ENCODE measurements around the gene DGKE.

Gene DGKE

DNA sequence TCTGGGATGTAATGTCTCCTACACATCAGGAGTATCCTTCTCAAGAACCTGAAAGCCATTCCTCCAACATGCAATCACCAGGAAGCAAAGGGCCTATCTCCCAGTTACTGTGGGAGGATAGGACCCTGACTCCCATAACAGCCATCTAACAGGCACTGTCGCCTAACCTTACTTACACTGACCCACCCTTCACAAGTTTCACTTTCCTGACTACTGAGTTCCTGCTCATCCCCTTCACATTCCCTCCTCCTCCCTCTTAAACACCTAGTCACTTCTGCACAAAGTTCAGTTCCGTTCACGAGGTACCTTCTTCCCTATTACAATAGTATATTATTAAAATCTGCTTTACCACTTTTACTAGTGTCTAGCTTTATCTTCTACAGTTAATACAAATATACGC, 1.5 kb upstream of the DGKE start:
- H2AFZ ChIP-seq (ENCODE audit: low read length), result peak overlapping the region; percentile 85; the same call in 1 of the 2 replicates
- H3K4me2 ChIP-seq (ENCODE audit: low read depth, low read length, poor library complexity, severe bottlenecking), result peak overlapping the region; percentile 96

DNA sequence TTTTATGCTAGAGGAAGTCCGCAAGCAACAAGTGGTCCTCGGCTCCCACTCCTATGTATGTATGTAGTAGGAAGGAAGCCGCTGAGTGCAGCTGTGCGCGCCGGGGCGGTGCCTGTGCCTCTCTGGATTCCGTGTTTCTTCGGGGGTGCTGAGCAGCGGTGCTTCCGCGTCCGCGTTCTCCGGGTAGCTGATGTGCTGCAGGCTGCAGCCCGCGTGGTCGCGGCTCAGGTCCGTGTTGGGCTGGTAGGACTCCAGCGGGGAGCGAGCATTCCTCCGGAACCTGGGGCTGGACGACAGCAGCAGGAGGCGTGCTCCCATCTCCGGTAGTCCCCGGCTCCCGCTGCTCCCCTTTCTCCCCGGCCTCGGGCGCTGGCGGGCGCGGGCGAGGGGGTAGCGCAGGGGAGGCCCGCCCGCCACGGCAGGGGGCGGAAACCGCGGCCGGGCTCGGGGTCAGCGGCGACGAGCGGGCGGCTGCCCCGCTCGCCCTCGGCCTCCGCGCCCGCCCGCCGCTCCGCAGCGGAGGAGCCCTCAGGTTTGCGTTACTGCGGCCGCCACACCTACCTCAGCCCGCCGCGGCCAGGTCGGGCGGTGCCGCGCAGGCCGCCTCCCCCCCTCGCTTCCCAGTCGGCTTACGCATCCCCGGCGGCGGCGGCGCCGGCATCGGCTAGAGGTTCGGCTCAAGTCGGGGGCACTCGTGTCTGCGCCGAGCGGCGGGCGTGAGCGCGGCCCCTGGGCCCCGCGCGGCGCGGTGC, 718 bp upstream of the DGKE start:
- Histone ChIP-seq H3K9me3 (ENCODE audit: insufficient read depth, low read depth, low read length) (no peaks in the 10 kb centered on the region), H3K27me3 (ENCODE audit: insufficient read depth, low read length, poor library complexity, severe bottlenecking) (no peaks in the 10 kb centered on the region), H3K9ac (ENCODE audit: low read depth, low read length, poor library complexity, severe bottlenecking) (peak overlapping the region; percentile 87), H3K36me3 (ENCODE audit: insufficient read depth, low read length) (peaks cover 2% of the 10 kb centered on the region; the same call in 1 of the 2 replicates), H2AFZ (ENCODE audit: low read length) (peak overlapping the region; percentile 85), H3K4me3 (ENCODE audit: low read length, poor library complexity, severe bottlenecking) (peak overlapping the region; percentile 92), H3K4me1 (ENCODE audit: insufficient read depth, low read length, poor library complexity, severe bottlenecking) (peaks cover 61% of the 10 kb centered on the region), H3K9me2 (replicated peaks; ENCODE audit: low read depth, low read length) (no peaks in the 10 kb centered on the region), H3K79me2 (ENCODE audit: insufficient read depth, low read length) (peaks cover 87% of the 10 kb centered on the region), H3K4me2 (ENCODE audit: low read depth, low read length, poor library complexity, severe bottlenecking) (peak overlapping the region; percentile 96), H3F3A (ENCODE audit: low read depth) (no peaks in the 10 kb centered on the region), H4K20me1 (ENCODE audit: insufficient read depth, low read length, poor library complexity, severe bottlenecking) (peaks cover 59% of the 10 kb centered on the region)
- TF ChIP-seq, protein P1, sequence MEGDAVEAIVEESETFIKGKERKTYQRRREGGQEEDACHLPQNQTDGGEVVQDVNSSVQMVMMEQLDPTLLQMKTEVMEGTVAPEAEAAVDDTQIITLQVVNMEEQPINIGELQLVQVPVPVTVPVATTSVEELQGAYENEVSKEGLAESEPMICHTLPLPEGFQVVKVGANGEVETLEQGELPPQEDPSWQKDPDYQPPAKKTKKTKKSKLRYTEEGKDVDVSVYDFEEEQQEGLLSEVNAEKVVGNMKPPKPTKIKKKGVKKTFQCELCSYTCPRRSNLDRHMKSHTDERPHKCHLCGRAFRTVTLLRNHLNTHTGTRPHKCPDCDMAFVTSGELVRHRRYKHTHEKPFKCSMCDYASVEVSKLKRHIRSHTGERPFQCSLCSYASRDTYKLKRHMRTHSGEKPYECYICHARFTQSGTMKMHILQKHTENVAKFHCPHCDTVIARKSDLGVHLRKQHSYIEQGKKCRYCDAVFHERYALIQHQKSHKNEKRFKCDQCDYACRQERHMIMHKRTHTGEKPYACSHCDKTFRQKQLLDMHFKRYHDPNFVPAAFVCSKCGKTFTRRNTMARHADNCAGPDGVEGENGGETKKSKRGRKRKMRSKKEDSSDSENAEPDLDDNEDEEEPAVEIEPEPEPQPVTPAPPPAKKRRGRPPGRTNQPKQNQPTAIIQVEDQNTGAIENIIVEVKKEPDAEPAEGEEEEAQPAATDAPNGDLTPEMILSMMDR (conservative IDR thresholded peaks at IDR 0.05; ENCODE audit: low read length), result no peak
- TF ChIP-seq EZH2phosphoT487 (IDR thresholded peaks at IDR 0.05; ENCODE audit: borderline replicate concordance), result no peak

More for the DNA sequence above, 1.5 kb upstream of the DGKE start:
- no peaks in the 10 kb centered on the region for H3K27me3 ChIP-seq (ENCODE audit: insufficient read depth, low read length, poor library complexity, severe bottlenecking)
- no peak for TF ChIP-seq EZH2phosphoT487 (IDR thresholded peaks at IDR 0.05; ENCODE audit: borderline replicate concordance)
- TF ChIP-seq, protein P1 (conservative IDR thresholded peaks at IDR 0.05; ENCODE audit: low read length), result no peak
- no peaks in the 10 kb centered on the region for H3K9me3 ChIP-seq (ENCODE audit: insufficient read depth, low read depth, low read length)
- peaks cover 80% of the 10 kb centered on the region for H3K79me2 ChIP-seq (ENCODE audit: insufficient read depth, low read length)
- no peaks in the 10 kb centered on the region for H3K9me2 ChIP-seq (replicated peaks; ENCODE audit: low read depth, low read length)
- no peaks in the 10 kb centered on the region for H3K36me3 ChIP-seq (ENCODE audit: insufficient read depth, low read length)
- H3K9ac ChIP-seq (ENCODE audit: low read depth, low read length, poor library complexity, severe bottlenecking), result peak overlapping the region; percentile 87
- H4K20me1 ChIP-seq (ENCODE audit: insufficient read depth, low read length, poor library complexity, severe bottlenecking), result peaks cover 51% of the 10 kb centered on the region
- peaks cover 53% of the 10 kb centered on the region for H3K4me1 ChIP-seq (ENCODE audit: insufficient read depth, low read length, poor library complexity, severe bottlenecking)
- peak overlapping the region; percentile 92 for H3K4me3 ChIP-seq (ENCODE audit: low read length, poor library complexity, severe bottlenecking)
- no peaks in the 10 kb centered on the region for H3F3A ChIP-seq (ENCODE audit: low read depth)

DNA sequence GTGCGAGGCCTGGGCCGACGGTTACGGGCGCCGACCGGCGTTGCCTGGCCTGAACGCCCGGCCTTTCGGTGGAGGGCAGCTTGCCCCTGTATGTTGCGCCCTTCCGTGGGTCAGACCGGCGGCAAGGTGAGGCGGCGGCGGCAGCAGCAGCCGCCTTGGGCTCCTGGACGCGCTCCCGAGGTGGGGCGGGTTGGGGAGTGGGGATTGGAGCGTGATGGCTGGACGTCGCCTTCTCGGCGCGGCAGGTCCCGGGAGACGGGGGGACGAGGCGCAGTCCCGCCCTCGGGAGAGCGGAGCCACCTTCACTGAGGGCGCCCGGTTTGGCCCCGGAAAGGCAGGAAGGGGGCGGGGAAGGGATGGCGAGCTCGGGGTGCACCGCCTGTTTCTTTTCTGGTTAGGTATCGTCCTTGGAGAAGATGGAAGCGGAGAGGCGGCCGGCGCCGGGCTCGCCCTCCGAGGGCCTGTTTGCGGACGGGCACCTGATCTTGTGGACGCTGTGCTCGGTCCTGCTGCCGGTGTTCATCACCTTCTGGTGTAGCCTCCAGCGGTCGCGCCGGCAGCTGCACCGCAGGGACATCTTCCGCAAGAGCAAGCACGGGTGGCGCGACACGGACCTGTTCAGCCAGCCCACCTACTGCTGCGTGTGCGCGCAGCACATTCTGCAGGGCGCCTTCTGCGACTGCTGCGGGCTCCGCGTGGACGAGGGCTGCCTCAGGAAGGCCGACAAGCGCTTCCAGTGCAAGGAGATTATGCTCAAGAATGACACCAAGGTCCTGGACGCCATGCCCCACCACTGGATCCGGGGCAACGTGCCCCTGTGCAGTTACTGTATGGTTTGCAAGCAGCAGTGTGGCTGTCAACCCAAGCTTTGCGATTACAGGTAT, 671 bp downstream of the DGKE start:
- peaks cover 5% of the 10 kb centered on the region; the same call in 1 of the 2 replicates for H3K36me3 ChIP-seq (ENCODE audit: insufficient read depth, low read length)
- peak overlapping the region; percentile 96 for H3K4me2 ChIP-seq (ENCODE audit: low read depth, low read length, poor library complexity, severe bottlenecking)
- H3F3A ChIP-seq (ENCODE audit: low read depth), result no peaks in the 10 kb centered on the region
- H3K4me3 ChIP-seq (ENCODE audit: low read length, poor library complexity, severe bottlenecking), result peak overlapping the region; percentile 92
- peak overlapping the region; percentile 87 for H3K9ac ChIP-seq (ENCODE audit: low read depth, low read length, poor library complexity, severe bottlenecking)
- peaks cover 70% of the 10 kb centered on the region for H3K4me1 ChIP-seq (ENCODE audit: insufficient read depth, low read length, poor library complexity, severe bottlenecking)
- H4K20me1 ChIP-seq (ENCODE audit: insufficient read depth, low read length, poor library complexity, severe bottlenecking), result peaks cover 72% of the 10 kb centered on the region
- no peaks in the 10 kb centered on the region for H3K9me3 ChIP-seq (ENCODE audit: insufficient read depth, low read depth, low read length)
- H3K9me2 ChIP-seq (replicated peaks; ENCODE audit: low read depth, low read length), result no peaks in the 10 kb centered on the region
- H2AFZ ChIP-seq (ENCODE audit: low read length), result peak overlapping the region; percentile 85
- H3K79me2 ChIP-seq (ENCODE audit: insufficient read depth, low read length), result peaks cover 90% of the 10 kb centered on the region
- no peak for TF ChIP-seq EZH2phosphoT487 (IDR thresholded peaks at IDR 0.05; ENCODE audit: borderline replicate concordance)
- TF ChIP-seq, protein P1 (conservative IDR thresholded peaks at IDR 0.05; ENCODE audit: low read length), result peak; percentile 29; the same call in 1 of the 2 replicates
- no peaks in the 10 kb centered on the region for H3K27me3 ChIP-seq (ENCODE audit: insufficient read depth, low read length, poor library complexity, severe bottlenecking)

Measured in Loucy (cell line).